CD4-positive, alpha-beta T cell (primary cell): ENCODE data around the gene ANKRD40. TPM values are rescaled to one million over a fixed set of nuclear protein-coding genes. Genes with fewer than 3 reads are reported as not detected.
A peak's percentile ranks its signal among the peaks of the same experiment; 100 is the strongest.
"Not testable (repeated sequence)": the region's sequence is repeated elsewhere in the genome, so short reads cannot be mapped to it uniquely, and the experiment has no call there.

Experiments
- ATAC-seq: fragments of 200-7000 bp; cut with Tn5 transposase; one replicate; pipeline ENCODE4 v1.10.0; 2022; ENCODE audit warnings: mild to moderate bottlenecking; ENCODE audit not compliant: poor library complexity
- CTCF ChIA-PET: fragments of 350-600 bp; sonication (Branson Sonifier 250); formaldehyde crosslinking; loops from one replicate; lab custom pipeline; 2021; ENCODE audit warnings: antibody characterized with exemption, inconsistent platforms; lab: Charles Lee
- POLR2A ChIA-PET: fragments of 350-600 bp; sonication (Branson Sonifier 250); formaldehyde crosslinking; loops from one replicate; lab custom pipeline; 2021; ENCODE audit warnings: antibody characterized with exemption, inconsistent platforms; lab: Charles Lee
- DNase-seq, 14 experiments: peaks; one replicate each; pipeline ENCODE4 v3.0.0-alpha.2; 2013 to 2020; ENCODE audit warnings: mixed read lengths in 2 of 14
- H3K27ac ChIP-seq, 2 donors: one replicate each; pipeline versions ENCODE4 v1.5.1 to v1.7.0; 2013; ENCODE audit warnings: low read length in 2 of 2, low read depth in 1 of 2, mild to moderate bottlenecking in 1 of 2
- H3K27me3 ChIP-seq, 2 experiments: 1 replicate in 1 of 2; 2 replicates in 1 of 2; pipeline versions ENCODE4 v1.6.1 to v1.7.0; 2013; ENCODE audit warnings: low read length in 2 of 2, control low read depth in 1 of 2, mild to moderate bottlenecking in 1 of 2, moderate library complexity in 1 of 2; ENCODE audit not compliant: insufficient read depth in 2 of 2, control insufficient read depth in 1 of 2
- H3K36me3 ChIP-seq: one replicate; pipeline ENCODE4 v1.6.1; 2013; ENCODE audit warnings: low read length, control low read depth; ENCODE audit not compliant: insufficient read depth
- H3K4me1 ChIP-seq: one replicate; pipeline ENCODE4 v1.6.1; 2013; ENCODE audit warnings: low read length, control low read depth; ENCODE audit not compliant: insufficient read depth
- H3K4me3 ChIP-seq: one replicate; pipeline ENCODE4 v1.5.1; 2013; ENCODE audit warnings: mild to moderate bottlenecking, low read length, moderate library complexity
- H3K9me3 ChIP-seq, 2 experiments: 1 replicate in 1 of 2; 2 replicates in 1 of 2; pipeline versions ENCODE4 v1.6.1 to v1.7.0; 2013; ENCODE audit warnings: low read length in 2 of 2, mild to moderate bottlenecking in 2 of 2, control low read depth in 1 of 2, moderate library complexity in 1 of 2; ENCODE audit not compliant: control insufficient read depth in 1 of 2, insufficient read depth in 1 of 2
- H3K27ac Mint-ChIP-seq: one replicate; pipeline ENCODE4 v1.8.0; 2020; ENCODE audit warnings: mixed read lengths
- H3K27me3 Mint-ChIP-seq: one replicate; pipeline ENCODE4 v1.8.0; 2021; ENCODE audit warnings: mixed read lengths
- H3K36me3 Mint-ChIP-seq: one replicate; pipeline ENCODE4 v1.8.0; 2021; ENCODE audit warnings: low read depth, mixed read lengths
- H3K4me1 Mint-ChIP-seq: one replicate; pipeline ENCODE4 v1.8.0; 2021; ENCODE audit warnings: low read depth, mixed read lengths
- H3K4me3 Mint-ChIP-seq: one replicate; pipeline ENCODE4 v1.8.0; 2020; ENCODE audit warnings: mild to moderate bottlenecking, mixed read lengths
- H3K9me3 Mint-ChIP-seq: one replicate; pipeline ENCODE4 v1.8.0; 2020; ENCODE audit warnings: mixed read lengths
- intact Hi-C, 2 experiments: fragments of 100-400 bp; cut with DNase I in 1 of 2; cut with micrococcal nuclease in 1 of 2; formaldehyde crosslinking; loops; one replicate each; pipeline versions ENCODE4 v1.15.1 to v1.9.0; 2023 to 2025; cut with DNase I, micrococcal nuclease
- total RNA-seq, 174 experiments: library from RNA in 2 of 174; stranded (reverse) in 2 of 174; gene quantifications; one replicate each; pipeline ENCODE4 v1.2.3 and lab custom pipeline; 2021 to 2026
- TF ChIP-seq, protein P1 (sequence below): fragments of 200-600 bp; IDR thresholded peaks from one replicate; pipeline ENCODE4 v1.8.0; 2022; ENCODE audit warnings: antibody characterized with exemption, mild to moderate bottlenecking

Gene ANKRD40
- total RNA-seq, 2 experiments from 2014 or later = 22.8 to 24.0 TPM

DNA sequence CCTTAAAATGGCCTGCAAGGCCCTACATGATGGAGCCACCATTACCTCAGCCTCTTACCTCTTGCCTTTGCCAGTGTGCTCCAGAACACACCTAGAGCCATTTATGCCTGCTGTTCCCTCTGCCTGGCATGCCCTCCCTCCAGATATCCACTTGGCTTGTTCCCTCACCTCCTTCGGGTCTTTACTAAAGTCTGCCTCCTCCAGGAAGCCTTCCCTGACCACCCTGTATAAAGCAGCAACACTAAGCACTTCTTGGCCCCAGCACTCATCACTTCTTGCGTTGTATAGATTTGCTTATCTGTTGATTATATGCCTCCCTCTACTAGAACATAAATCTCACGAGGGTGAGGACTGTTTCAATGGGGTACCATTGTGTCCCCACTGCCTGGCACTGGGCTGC, 25.3 kb downstream of the ANKRD40 start:
- no peak overlapping the region for H3K27ac Mint-ChIP-seq
- H3K36me3 ChIP-seq = no peaks in the 10 kb centered on the region

GRCh38 chr17:50681263-50682200, 26.2 kb downstream of the ANKRD40 start:
- Histone ChIP-seq H3K9me3 (no peaks in the 10 kb centered on the region), H3K36me3 (no peaks in the 10 kb centered on the region), H3K4me1 (no peaks in the 10 kb centered on the region), H3K27me3 (peaks cover 0 to 3% of the 10 kb centered on the region in 2 experiments), H3K4me3 (no peak overlapping the region), H3K27ac (no peak overlapping the region)
- intact Hi-C loops = no loop called here
- H3K4me3 Mint-ChIP-seq = no peak overlapping the region
- H3K9me3 Mint-ChIP-seq = no peaks in the 10 kb centered on the region
- ATAC-seq = no peak
- no peak overlapping the region for H3K27ac Mint-ChIP-seq
- H3K27me3 Mint-ChIP-seq = peaks cover 31% of the 10 kb centered on the region
- DNase-seq = peak in 4 of 14 experiments; percentile 3 to 36 (median 18)
- no peaks in the 10 kb centered on the region for H3K36me3 Mint-ChIP-seq
- TF ChIP-seq, protein P1, sequence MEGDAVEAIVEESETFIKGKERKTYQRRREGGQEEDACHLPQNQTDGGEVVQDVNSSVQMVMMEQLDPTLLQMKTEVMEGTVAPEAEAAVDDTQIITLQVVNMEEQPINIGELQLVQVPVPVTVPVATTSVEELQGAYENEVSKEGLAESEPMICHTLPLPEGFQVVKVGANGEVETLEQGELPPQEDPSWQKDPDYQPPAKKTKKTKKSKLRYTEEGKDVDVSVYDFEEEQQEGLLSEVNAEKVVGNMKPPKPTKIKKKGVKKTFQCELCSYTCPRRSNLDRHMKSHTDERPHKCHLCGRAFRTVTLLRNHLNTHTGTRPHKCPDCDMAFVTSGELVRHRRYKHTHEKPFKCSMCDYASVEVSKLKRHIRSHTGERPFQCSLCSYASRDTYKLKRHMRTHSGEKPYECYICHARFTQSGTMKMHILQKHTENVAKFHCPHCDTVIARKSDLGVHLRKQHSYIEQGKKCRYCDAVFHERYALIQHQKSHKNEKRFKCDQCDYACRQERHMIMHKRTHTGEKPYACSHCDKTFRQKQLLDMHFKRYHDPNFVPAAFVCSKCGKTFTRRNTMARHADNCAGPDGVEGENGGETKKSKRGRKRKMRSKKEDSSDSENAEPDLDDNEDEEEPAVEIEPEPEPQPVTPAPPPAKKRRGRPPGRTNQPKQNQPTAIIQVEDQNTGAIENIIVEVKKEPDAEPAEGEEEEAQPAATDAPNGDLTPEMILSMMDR = no peak
- ChIA-PET POLR2A (no interaction called here), CTCF (no interaction called here)
- no peaks in the 10 kb centered on the region for H3K4me1 Mint-ChIP-seq

More for the DNA sequence above, 25.3 kb downstream of the ANKRD40 start:
- no peaks in the 10 kb centered on the region for H3K9me3 Mint-ChIP-seq
- H3K36me3 Mint-ChIP-seq = no peaks in the 10 kb centered on the region
- Histone ChIP-seq H3K27ac (no peak overlapping the region), H3K4me3 (no peak overlapping the region), H3K9me3 (no peaks in the 10 kb centered on the region), H3K27me3 (peaks cover 0 to 3% of the 10 kb centered on the region in 2 experiments), H3K4me1 (no peaks in the 10 kb centered on the region)
- intact Hi-C loops = no loop called here
- TF ChIP-seq, protein P1 = no peak
- peaks cover 31% of the 10 kb centered on the region for H3K27me3 Mint-ChIP-seq
- no peak for DNase-seq
- ChIA-PET CTCF (no interaction called here), POLR2A (no interaction called here)
- ATAC-seq = no peak
- no peaks in the 10 kb centered on the region for H3K4me1 Mint-ChIP-seq
- H3K4me3 Mint-ChIP-seq = no peak overlapping the region

GRCh38 chr17:50680543-50681262, 27.0 kb downstream of the ANKRD40 start:
- H3K4me1 Mint-ChIP-seq, DNase-seq, CTCF ChIA-PET, ATAC-seq, H3K36me3 ChIP-seq, H3K36me3 Mint-ChIP-seq, H3K27ac Mint-ChIP-seq, H3K27me3 ChIP-seq, H3K4me1 ChIP-seq, H3K27ac ChIP-seq, H3K4me3 ChIP-seq, H3K9me3 ChIP-seq, intact Hi-C loops, POLR2A ChIA-PET, H3K9me3 Mint-ChIP-seq, H3K4me3 Mint-ChIP-seq: not testable (repeated sequence)
- H3K27me3 Mint-ChIP-seq = peaks cover 31% of the 10 kb centered on the region
